Loucy (cell line): ENCODE data around the gene PDZD7.

Experiments
- H2AFZ ChIP-seq: fragments of 200-600 bp; sonication (generic); 2 replicates; pipeline ENCODE4 v1.6.0; 2016; ENCODE audit warnings: antibody characterized with exemption, mild to moderate bottlenecking, low read length, moderate library complexity
- H3F3A ChIP-seq: fragments of 200-600 bp; 2 replicates; pipeline ENCODE4 v1.6.0; 2016; ENCODE audit warnings: antibody characterized with exemption, low read depth, mild to moderate bottlenecking
- H3K27me3 ChIP-seq: fragments of 200-600 bp; sonication (generic); 2 replicates; pipeline ENCODE4 v1.6.1; 2014; ENCODE audit warnings: low read length, mild to moderate bottlenecking; ENCODE audit not compliant: insufficient read depth, poor library complexity, severe bottlenecking
- H3K36me3 ChIP-seq: fragments of 200-600 bp; sonication (generic); 2 replicates; pipeline ENCODE4 v1.6.1; 2016; ENCODE audit warnings: low read length; ENCODE audit not compliant: insufficient read depth
- H3K4me1 ChIP-seq: fragments of 200-600 bp; sonication (generic); 2 replicates; pipeline ENCODE4 v1.5.1; 2014; ENCODE audit warnings: low read length, mild to moderate bottlenecking; ENCODE audit not compliant: insufficient read depth, poor library complexity, severe bottlenecking
- H3K4me2 ChIP-seq: fragments of 200-600 bp; sonication (generic); 2 replicates; pipeline ENCODE4 v1.6.0; 2014; ENCODE audit warnings: antibody characterized with exemption, low read length, low read depth, mild to moderate bottlenecking; ENCODE audit not compliant: poor library complexity, severe bottlenecking
- H3K4me3 ChIP-seq: fragments of 200-600 bp; sonication (generic); 2 replicates; pipeline ENCODE4 v1.5.1; 2014; ENCODE audit warnings: low read length, mild to moderate bottlenecking, mixed read lengths; ENCODE audit not compliant: poor library complexity, severe bottlenecking
- H3K79me2 ChIP-seq: fragments of 200-600 bp; sonication (generic); 2 replicates; pipeline ENCODE4 v1.6.1; 2014; ENCODE audit warnings: low read length; ENCODE audit not compliant: insufficient read depth
- H3K9ac ChIP-seq: fragments of 200-600 bp; sonication (generic); 2 replicates; pipeline ENCODE4 v1.6.0; 2014; ENCODE audit warnings: mild to moderate bottlenecking, low read depth, low read length, moderate library complexity; ENCODE audit not compliant: poor library complexity, severe bottlenecking
- H3K9me2 ChIP-seq: fragments of 200-600 bp; sonication (generic); replicated peaks from 2 replicates; pipeline ENCODE4 v1.6.1; 2016; ENCODE audit warnings: low read depth, low read length, mixed read lengths
- H3K9me3 ChIP-seq: fragments of 200-600 bp; sonication (generic); 2 replicates; pipeline ENCODE4 v1.6.1; 2014; ENCODE audit warnings: mild to moderate bottlenecking, antibody characterized with exemption, low read length, low read depth; ENCODE audit not compliant: insufficient read depth
- H4K20me1 ChIP-seq: fragments of 200-600 bp; sonication (generic); 2 replicates; pipeline ENCODE4 v1.6.0; 2014; ENCODE audit warnings: antibody characterized with exemption, low read length, mild to moderate bottlenecking; ENCODE audit not compliant: insufficient read depth, poor library complexity, severe bottlenecking
- EZH2phosphoT487 ChIP-seq: fragments of 200-600 bp; IDR thresholded peaks from 2 replicates; pipeline ENCODE4 v1.6.1; 2018; ENCODE audit warnings: antibody characterized with exemption, mild to moderate bottlenecking, moderate library complexity, borderline replicate concordance
- TF ChIP-seq, protein P1 (sequence below): fragments of 200-600 bp; sonication (generic); conservative IDR thresholded peaks from 2 replicates; pipeline ENCODE4 v1.5.1; 2014; ENCODE audit warnings: mild to moderate bottlenecking, antibody characterized with exemption, low read length

Gene PDZD7

DNA sequence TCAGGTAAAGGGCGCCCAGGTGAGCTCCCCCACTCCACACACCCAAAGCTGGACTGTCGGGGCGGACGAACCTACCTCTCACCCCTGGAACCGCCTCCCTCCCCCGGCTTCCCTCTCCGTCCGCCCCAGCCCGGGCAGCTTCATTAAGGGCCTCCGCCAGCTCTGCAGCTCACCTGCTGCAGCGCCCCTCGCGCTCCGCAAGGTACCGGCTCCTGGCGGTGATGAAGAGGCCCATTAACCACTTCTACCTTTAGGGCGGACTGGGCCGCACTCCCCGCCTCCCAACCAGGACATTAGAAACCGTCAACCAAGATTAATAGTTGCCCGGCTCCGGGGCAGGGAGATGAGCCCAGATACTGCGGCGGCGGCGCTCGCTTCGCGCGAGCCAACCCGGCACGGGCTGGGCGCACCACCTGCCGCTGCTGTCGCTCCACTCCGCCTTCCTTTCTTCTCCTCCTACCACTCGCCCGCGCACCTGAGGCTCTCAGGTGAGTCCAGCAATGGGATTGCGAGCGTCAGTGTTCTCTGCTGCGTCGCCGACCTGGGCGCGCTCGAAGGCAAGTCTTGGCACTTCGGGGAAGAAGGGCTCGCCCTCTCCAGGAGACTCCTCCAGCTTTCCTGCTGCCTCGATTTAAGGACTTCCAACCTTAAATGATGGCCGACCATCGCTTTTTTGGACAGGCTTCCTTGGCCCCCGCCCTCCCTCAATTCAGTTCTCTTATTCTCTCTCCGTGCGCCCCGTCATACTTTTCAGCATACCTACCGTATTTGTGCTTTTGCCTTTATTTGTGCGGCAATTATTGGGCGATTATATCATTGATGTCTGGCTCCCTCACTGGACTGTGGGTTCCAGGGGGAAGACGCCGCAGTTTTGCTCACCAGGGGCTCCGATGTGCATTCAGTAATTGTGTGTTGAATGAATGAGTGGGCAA, 17.3 kb upstream of the PDZD7 start:
- Histone ChIP-seq H4K20me1 (no peaks in the 10 kb centered on the region), H3K4me3 (no peak overlapping the region)

DNA sequence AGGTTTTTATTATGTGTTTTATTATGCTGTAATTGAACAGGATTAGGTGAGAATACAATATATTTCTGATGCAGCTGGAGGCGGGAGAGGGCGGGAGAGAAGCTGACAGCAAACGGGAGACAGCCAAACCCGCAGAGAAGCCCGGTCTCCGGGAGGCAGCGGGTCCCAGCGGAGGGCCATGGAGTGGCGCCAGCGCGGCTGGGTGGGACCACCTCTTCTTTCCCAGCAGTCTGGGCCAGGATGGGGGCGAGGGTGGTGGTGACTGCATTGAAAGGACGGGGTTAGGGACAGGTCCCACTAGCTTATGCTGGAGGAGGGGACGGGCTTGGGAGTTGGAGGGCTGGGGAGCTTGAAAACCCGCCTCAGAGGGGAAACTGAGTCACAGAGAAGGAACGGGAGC, 16.3 kb upstream of the PDZD7 start:
- Histone ChIP-seq H3K4me2 (no peak overlapping the region), H3K4me3 (no peak overlapping the region), H2AFZ (no peak overlapping the region), H3K9ac (no peak overlapping the region), H3K4me1 (peaks cover 13% of the 10 kb centered on the region), H3K36me3 (no peaks in the 10 kb centered on the region), H3K9me2 (no peaks in the 10 kb centered on the region), H3K9me3 (no peaks in the 10 kb centered on the region), H3K79me2 (peaks cover 5% of the 10 kb centered on the region; the same call in 1 of the 2 replicates), H4K20me1 (no peaks in the 10 kb centered on the region), H3F3A (no peaks in the 10 kb centered on the region), H3K27me3 (no peaks in the 10 kb centered on the region)
- no peak for TF ChIP-seq EZH2phosphoT487
- TF ChIP-seq, protein P1, sequence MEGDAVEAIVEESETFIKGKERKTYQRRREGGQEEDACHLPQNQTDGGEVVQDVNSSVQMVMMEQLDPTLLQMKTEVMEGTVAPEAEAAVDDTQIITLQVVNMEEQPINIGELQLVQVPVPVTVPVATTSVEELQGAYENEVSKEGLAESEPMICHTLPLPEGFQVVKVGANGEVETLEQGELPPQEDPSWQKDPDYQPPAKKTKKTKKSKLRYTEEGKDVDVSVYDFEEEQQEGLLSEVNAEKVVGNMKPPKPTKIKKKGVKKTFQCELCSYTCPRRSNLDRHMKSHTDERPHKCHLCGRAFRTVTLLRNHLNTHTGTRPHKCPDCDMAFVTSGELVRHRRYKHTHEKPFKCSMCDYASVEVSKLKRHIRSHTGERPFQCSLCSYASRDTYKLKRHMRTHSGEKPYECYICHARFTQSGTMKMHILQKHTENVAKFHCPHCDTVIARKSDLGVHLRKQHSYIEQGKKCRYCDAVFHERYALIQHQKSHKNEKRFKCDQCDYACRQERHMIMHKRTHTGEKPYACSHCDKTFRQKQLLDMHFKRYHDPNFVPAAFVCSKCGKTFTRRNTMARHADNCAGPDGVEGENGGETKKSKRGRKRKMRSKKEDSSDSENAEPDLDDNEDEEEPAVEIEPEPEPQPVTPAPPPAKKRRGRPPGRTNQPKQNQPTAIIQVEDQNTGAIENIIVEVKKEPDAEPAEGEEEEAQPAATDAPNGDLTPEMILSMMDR, result no peak

More for the DNA sequence above, 17.3 kb upstream of the PDZD7 start:
- H3F3A ChIP-seq, result no peaks in the 10 kb centered on the region
- no peaks in the 10 kb centered on the region for H3K9me2 ChIP-seq
- no peaks in the 10 kb centered on the region for H3K9me3 ChIP-seq
- H2AFZ ChIP-seq, result no peak overlapping the region
- no peak for TF ChIP-seq EZH2phosphoT487
- TF ChIP-seq, protein P1, result no peak
- H3K27me3 ChIP-seq, result no peaks in the 10 kb centered on the region
- H3K4me2 ChIP-seq, result no peak overlapping the region
- H3K79me2 ChIP-seq, result peaks cover 9% of the 10 kb centered on the region; the same call in 1 of the 2 replicates
- peaks cover 6% of the 10 kb centered on the region for H3K4me1 ChIP-seq
- H3K36me3 ChIP-seq, result no peaks in the 10 kb centered on the region
- H3K9ac ChIP-seq, result no peak overlapping the region

DNA sequence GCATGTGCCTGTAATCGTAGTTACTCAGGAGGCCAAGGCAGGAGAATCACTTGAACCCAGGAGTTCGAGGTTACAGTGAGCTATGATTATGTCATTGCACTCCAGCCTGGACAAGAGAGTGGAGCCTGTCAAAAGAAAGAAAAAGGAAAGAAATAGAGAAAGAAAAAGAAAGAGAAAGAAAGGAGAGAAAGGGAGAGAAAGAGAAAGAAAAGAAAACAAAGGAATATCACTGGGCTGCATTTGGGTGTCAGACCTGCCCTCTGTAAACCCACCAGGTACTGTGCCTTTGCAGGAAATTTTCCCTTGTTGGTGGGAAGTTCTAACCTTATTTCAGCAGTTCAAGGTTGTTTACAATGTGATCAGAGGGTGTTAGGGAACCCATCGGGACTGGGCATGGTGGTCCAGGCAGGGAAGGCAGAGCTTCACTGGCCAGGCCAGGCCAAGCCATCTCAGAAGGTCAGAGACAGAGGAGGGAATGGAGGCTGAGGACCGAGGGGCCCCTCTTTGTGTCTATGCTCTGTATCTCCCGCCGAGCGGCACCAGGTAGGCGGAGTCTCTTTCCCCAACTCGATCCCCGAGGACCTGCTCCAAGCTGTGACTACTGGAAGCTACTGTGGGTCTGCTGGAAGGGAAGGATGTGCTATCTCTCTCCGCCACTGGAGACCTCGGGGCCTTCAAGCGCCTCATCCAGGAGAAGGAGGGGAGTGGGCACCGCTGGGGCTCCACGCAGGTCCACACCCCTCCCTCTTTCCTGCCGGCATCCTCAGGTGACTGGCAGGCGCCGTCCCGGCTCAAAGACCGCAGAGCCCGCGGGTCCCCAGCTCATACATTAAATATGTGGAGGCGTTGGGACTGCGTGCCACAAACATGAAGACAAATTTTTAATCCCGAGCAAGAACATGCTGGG, 15.7 kb upstream of the PDZD7 start:
- no peak overlapping the region for H3K4me3 ChIP-seq
- H3K4me2 ChIP-seq, result no peak overlapping the region
- H2AFZ ChIP-seq, result no peak overlapping the region
- H4K20me1 ChIP-seq, result no peaks in the 10 kb centered on the region
- no peaks in the 10 kb centered on the region for H3K36me3 ChIP-seq
- H3K79me2 ChIP-seq, result peaks cover 5% of the 10 kb centered on the region; the same call in 1 of the 2 replicates
- peaks cover 5% of the 10 kb centered on the region; the same call in 1 of the 2 replicates for H3F3A ChIP-seq
- H3K9me3 ChIP-seq, result no peaks in the 10 kb centered on the region
- no peak for TF ChIP-seq EZH2phosphoT487
- TF ChIP-seq, protein P1, result no peak
- H3K9ac ChIP-seq, result no peak overlapping the region
- peaks cover 19% of the 10 kb centered on the region for H3K4me1 ChIP-seq
- H3K9me2 ChIP-seq, result no peaks in the 10 kb centered on the region
- no peaks in the 10 kb centered on the region for H3K27me3 ChIP-seq
